Liver (tissue), 9 donors: Measurements from ENCODE around the gene ASB8. TPM values are rescaled to one million over a fixed set of nuclear protein-coding genes. Genes with fewer than 3 reads are reported as not detected.

Experiments used
- DNase-seq: peaks from one replicate; pipeline ENCODE4 v3.0.0-alpha.2; 2017; ENCODE audit warnings: low spot score
- H3K27ac ChIP-seq, 2 donors: one replicate each; pipeline ENCODE4 v1.7.0; 2013; ENCODE audit warnings: inconsistent platforms in 2 of 2, low read length in 2 of 2, control low read depth in 1 of 2, low read depth in 1 of 2, mild to moderate bottlenecking in 1 of 2
- H3K27me3 ChIP-seq, 4 donors: one replicate each; pipeline versions ENCODE4 v1.6.1 to v1.7.0; 2013; ENCODE audit warnings: low read length in 3 of 4, inconsistent platforms in 1 of 4, mild to moderate bottlenecking in 1 of 4, moderate library complexity in 1 of 4; ENCODE audit not compliant: control insufficient read depth in 4 of 4, insufficient read depth in 4 of 4
- H3K36me3 ChIP-seq, 4 donors: one replicate each; pipeline versions ENCODE4 v1.6.1 to v1.7.0; 2013; ENCODE audit warnings: low read length in 3 of 4, mild to moderate bottlenecking in 3 of 4, low read depth in 1 of 4, moderate library complexity in 1 of 4; ENCODE audit not compliant: control insufficient read depth in 4 of 4, insufficient read depth in 3 of 4
- H3K4me1 ChIP-seq, 4 donors: one replicate each; pipeline versions ENCODE4 v1.6.1 to v1.7.0; 2013; ENCODE audit warnings: low read length in 3 of 4, mild to moderate bottlenecking in 3 of 4, moderate library complexity in 1 of 4; ENCODE audit not compliant: control insufficient read depth in 4 of 4, insufficient read depth in 4 of 4
- H3K4me3 ChIP-seq, 3 donors: one replicate each; pipeline versions ENCODE4 v1.6.1 to v1.7.0; 2013; ENCODE audit warnings: low read length in 3 of 3, control low read depth in 1 of 3, low read depth in 1 of 3, mild to moderate bottlenecking in 1 of 3
- H3K9ac ChIP-seq, 2 donors: one replicate each; pipeline ENCODE4 v1.7.0; 2013; ENCODE audit warnings: low read length in 2 of 2, mild to moderate bottlenecking in 2 of 2, moderate library complexity in 2 of 2, control low read depth in 1 of 2, low read depth in 1 of 2
- H3K9me3 ChIP-seq, 4 donors: one replicate each; pipeline versions ENCODE4 v1.6.1 to v1.7.0; 2013; ENCODE audit warnings: low read length in 3 of 4; ENCODE audit not compliant: control insufficient read depth in 4 of 4
- ATF3 ChIP-seq: IDR thresholded peaks from 2 replicates; pipeline ENCODE4 v1.6.1; 2016; ENCODE audit warnings: antibody characterized with exemption
- CTCF ChIP-seq: fragments of 150-350 bp; IDR thresholded peaks from 2 replicates; pipeline ENCODE4 v1.5.1; 2017; ENCODE audit warnings: improper control_type of control experiment, low read depth, low read length; ENCODE audit not compliant: missing input control
- EGR1 ChIP-seq, 2 donors: IDR thresholded peaks; 2 replicates each; pipeline ENCODE4 v1.6.1; 2016 to 2018; ENCODE audit warnings: antibody characterized with exemption in 2 of 2, low read depth in 2 of 2
- FOXA1 ChIP-seq: IDR thresholded peaks from 2 replicates; pipeline ENCODE4 v1.6.1; 2016; ENCODE audit warnings: antibody characterized with exemption
- FOXA2 ChIP-seq: IDR thresholded peaks from 2 replicates; pipeline ENCODE4 v1.6.1; 2016; ENCODE audit warnings: antibody characterized with exemption
- GABPA ChIP-seq, 2 donors: IDR thresholded peaks in 1 of 2; conservative IDR thresholded peaks in 1 of 2; 2 replicates each; pipeline ENCODE4 v1.6.1; 2016; ENCODE audit warnings: antibody characterized with exemption in 2 of 2, mild to moderate bottlenecking in 1 of 2, moderate library complexity in 1 of 2
- HNF4G ChIP-seq: IDR thresholded peaks from 2 replicates; pipeline ENCODE4 v1.6.1; 2016; ENCODE audit warnings: antibody characterized with exemption
- MAX ChIP-seq: IDR thresholded peaks from 2 replicates; pipeline ENCODE4 v1.6.1; 2016; ENCODE audit warnings: antibody characterized with exemption
- RAD21 ChIP-seq, 2 donors: IDR thresholded peaks; 2 replicates each; pipeline ENCODE4 v1.6.1; 2016; ENCODE audit warnings: antibody characterized with exemption in 2 of 2, mild to moderate bottlenecking in 2 of 2
- RXRA ChIP-seq, 2 donors: IDR thresholded peaks; 2 replicates each; pipeline ENCODE4 v1.6.1; 2017 to 2018; ENCODE audit warnings: antibody characterized with exemption in 2 of 2, mild to moderate bottlenecking in 1 of 2
- SP1 ChIP-seq: IDR thresholded peaks from 2 replicates; pipeline ENCODE4 v1.6.1; 2018; ENCODE audit warnings: antibody characterized with exemption, mild to moderate bottlenecking
- TAF1 ChIP-seq: conservative IDR thresholded peaks from 2 replicates; pipeline ENCODE4 v1.6.1; 2016; ENCODE audit warnings: antibody characterized with exemption, mild to moderate bottlenecking
- YY1 ChIP-seq: IDR thresholded peaks from 2 replicates; pipeline ENCODE4 v1.6.1; 2016; ENCODE audit warnings: antibody characterized with exemption, mild to moderate bottlenecking
- ZBTB33 ChIP-seq: IDR thresholded peaks from 2 replicates; pipeline ENCODE4 v1.6.1; 2016; ENCODE audit warnings: antibody characterized with exemption
- WGBS: extraction: QIAGEN DNeasy Blood & Tissue Kit; methylation state at CpG from one replicate; pipeline ENCODE4 v1.1.7; 2013; 5-methylcytosine and 5-hydroxymethylcytosine counted together
- polyA plus RNA-seq, 2 donors: library from polyadenylated mRNA; stranded (reverse) in 1 of 2; unstranded in 1 of 2; fragments of 200-250 nt in 1 of 2; fragments of >200 nt in 1 of 2; fragmentation: Nextera tagmentation in 1 of 2; extraction: Ambion mirVana in 1 of 2; gene quantifications; one replicate each; pipeline versions ENCODE4 v1.2.1 to v1.2.3, GENCODE V29; 2013 to 2015
- total RNA-seq, 2 donors: library from RNA; depleted of rRNA; stranded (reverse); fragments of >200 nt; gene quantifications; one replicate each; pipeline ENCODE4 v1.2.3, GENCODE V29; 2014
- donor health status: healthy.
- donor health status: healthy.
- donor health status: healthy.
- donor health status: healthy.
- donor health status: healthy.

ASB8 gene
- total and polyA plus RNA-seq, 4 donors: 17.0 to 23.5 (median 18.2) TPM

GRCh38 chr12:48129376-48129775 lies 27.9 kb downstream of the ASB8 start:
- no peaks in the 10 kb centered on the region for H3K4me1 ChIP-seq
- WGBS: 87% methylated on average over 1 of the region's 1 CpG
- TF ChIP-seq ZBTB33: no peak
- no peak for TF ChIP-seq GABPA (IDR thresholded peaks at IDR 0.05 in 1 of 2, conservative IDR thresholded peaks at IDR 0.05 in 1 of 2)
- no peak for TF ChIP-seq MAX
- TF ChIP-seq CTCF: no peak
- TF ChIP-seq YY1: no peak
- TF ChIP-seq TAF1: no peak
- TF ChIP-seq EGR1 (IDR thresholded peaks at IDR 0.05; ENCODE audit: low read depth in 2 of 2): no peak
- TF ChIP-seq RXRA (IDR thresholded peaks at IDR 0.05): no peak
- TF ChIP-seq SP1: no peak
- no peak for TF ChIP-seq ATF3
- TF ChIP-seq RAD21 (IDR thresholded peaks at IDR 0.05): no peak
- no peaks in the 10 kb centered on the region for H3K27me3 ChIP-seq
- H3K4me3 ChIP-seq: no peak overlapping the region
- peaks cover 0 to 15% (median 5%) of the 10 kb centered on the region in 4 donors for H3K36me3 ChIP-seq
- H3K27ac ChIP-seq: no peak overlapping the region
- no peak for DNase-seq
- H3K9me3 ChIP-seq: no peaks in the 10 kb centered on the region
- H3K9ac ChIP-seq: no peak overlapping the region

GRCh38 chr12:48128800-48129199 lies 28.5 kb downstream of the ASB8 start:
- TF ChIP-seq HNF4G (no peak), FOXA2 (no peak), GABPA (IDR thresholded peaks at IDR 0.05 in 1 of 2, conservative IDR thresholded peaks at IDR 0.05 in 1 of 2) (no peak), ATF3 (no peak), FOXA1 (no peak), RXRA (IDR thresholded peaks at IDR 0.05) (no peak), SP1 (no peak), ZBTB33 (no peak)
- no peaks in the 10 kb centered on the region for H3K9me3 ChIP-seq
- H3K27ac ChIP-seq: no peak overlapping the region
- no peak overlapping the region for H3K4me3 ChIP-seq
- no peaks in the 10 kb centered on the region for H3K4me1 ChIP-seq
- peaks cover 0 to 11% (median 5%) of the 10 kb centered on the region in 4 donors for H3K36me3 ChIP-seq
- 97% methylated on average over 1 of the region's 1 CpG for WGBS
- H3K27me3 ChIP-seq: no peaks in the 10 kb centered on the region
- H3K9ac ChIP-seq: no peak overlapping the region
- no peak for DNase-seq
